Measurements from ENCODE around the gene KRT72.
A peak's percentile ranks its signal among the peaks of the same experiment; 100 is the strongest.

KRT72 gene

GRCh38 chr12:52600941-52601481 lies at the start of gene KRT72:
KRT72 (minus strand) TSS chr12:52601463; CDS start chr12:52601452, 11 bp downstream.
- no peak for DNase-seq

- DNase-seq: no peak
Observed at GRCh38 chr12:52650520-52651081, 49.3 kb upstream of the KRT72 start.

DNA sequence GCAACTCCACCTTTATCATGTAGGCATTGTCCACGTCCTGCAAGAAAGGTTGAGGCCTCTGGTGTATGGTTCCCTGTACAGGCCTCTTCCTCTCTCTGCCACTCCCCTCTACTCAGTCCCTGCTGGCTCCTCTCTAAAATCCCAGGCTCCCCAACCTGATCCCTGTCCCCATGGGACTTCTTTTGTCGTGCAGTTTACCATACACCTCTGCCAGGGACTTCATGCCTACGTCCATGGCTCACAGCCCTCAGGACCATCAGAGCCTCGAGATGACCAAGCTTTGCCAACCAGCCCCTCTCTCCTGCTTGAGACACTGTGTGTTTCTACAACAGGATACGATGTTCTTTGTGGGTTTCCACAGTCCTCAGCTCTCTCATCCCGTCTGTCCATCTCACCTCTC lies 47.8 kb upstream of the KRT72 start:
- no peak for DNase-seq

- no peak for DNase-seq
Observed at GRCh38 chr12:52648012-52648550, 46.8 kb upstream of the KRT72 start.

DNA sequence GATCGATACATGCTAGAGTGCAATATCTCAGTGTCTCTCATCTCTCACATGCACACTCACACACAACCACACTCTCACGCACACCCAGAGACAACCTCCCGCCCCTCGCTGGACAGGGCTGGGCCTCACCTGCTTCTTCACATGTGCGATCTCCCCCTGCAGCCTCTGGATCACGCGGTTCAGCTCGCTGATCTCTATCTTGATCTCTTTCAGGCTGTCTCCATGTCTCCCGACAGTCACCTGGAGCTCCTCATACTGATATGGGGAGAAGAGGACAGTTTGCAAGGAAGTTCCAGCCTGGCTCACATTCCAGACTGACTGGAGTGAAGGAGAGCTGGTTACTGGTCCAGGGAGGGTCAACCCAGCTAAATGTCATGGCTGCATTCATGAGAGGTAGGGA lies 46.3 kb upstream of the KRT72 start:
- DNase-seq: no peak

GRCh38 chr12:52646613-52647012 lies 45.4 kb upstream of the KRT72 start:
- no peak for DNase-seq

DNA sequence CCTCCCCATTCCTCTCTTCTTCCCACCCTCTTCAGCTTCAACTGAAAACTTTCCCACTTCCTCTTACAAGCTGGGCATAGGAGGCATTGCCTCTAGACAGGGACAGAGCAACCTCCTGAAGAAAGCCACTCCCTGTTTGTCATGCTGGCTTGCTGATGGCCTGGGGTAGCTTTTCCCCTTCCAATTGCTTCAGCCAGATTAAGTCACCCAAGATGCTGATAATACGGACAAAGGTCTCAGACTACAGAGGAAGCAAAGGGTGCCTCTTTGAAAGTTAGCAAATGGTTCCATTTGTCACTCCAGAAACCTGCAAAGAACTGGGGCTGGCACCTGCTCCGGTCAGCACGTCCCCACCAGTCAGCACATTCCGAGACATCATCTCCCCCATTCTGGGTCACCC lies 44.7 kb upstream of the KRT72 start:
- no peak for DNase-seq

DNA sequence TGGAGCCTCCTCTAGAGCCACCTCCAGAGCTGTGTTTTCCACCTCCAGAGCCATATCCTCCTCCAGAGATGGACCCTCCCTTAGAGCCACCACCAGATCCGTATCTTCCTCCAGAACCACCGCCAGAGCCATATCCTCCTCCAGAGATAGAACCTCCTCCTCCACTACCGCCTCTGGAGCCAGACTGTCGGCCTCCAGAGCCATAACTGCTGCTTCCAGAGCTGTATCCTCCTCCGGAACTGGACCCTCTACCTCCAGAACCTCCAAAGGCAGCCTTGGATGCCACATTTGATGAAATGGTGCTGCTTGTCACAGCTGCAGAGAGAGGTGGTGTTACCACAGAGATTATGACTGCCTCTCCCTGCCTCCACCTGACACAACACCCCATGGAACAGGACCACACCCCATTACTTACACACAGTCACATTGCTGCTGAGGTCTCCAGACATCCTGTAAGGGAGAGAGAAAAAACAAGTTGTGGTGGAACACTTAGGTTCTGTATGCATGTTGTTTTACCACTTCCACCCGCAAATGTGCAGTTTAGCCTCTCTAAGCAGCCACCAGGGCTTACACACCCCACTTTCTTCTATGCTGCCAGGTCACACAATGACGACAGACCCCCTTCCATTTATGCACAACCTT lies 44.0 kb upstream of the KRT72 start:
- peak in 1 of 2 experiments; percentile 9 for DNase-seq

DNA sequence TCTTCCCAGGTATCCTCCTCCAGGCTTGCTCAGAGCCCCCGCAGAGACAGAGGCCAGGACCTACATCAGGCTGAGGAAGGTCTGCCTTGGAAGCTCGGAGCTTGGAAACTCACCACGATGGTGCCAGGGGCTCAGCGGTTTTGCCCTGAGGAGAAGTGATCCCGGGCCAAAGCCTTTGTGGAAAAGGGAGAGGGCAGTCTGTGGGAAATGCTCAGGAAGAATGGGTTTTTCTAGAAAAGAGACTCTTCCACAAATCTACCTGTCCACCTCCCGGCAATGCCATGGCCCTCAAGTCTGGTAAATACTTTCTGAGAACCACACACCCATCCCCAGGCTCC lies 42.8 kb upstream of the KRT72 start:
- DNase-seq: no peak

DNA sequence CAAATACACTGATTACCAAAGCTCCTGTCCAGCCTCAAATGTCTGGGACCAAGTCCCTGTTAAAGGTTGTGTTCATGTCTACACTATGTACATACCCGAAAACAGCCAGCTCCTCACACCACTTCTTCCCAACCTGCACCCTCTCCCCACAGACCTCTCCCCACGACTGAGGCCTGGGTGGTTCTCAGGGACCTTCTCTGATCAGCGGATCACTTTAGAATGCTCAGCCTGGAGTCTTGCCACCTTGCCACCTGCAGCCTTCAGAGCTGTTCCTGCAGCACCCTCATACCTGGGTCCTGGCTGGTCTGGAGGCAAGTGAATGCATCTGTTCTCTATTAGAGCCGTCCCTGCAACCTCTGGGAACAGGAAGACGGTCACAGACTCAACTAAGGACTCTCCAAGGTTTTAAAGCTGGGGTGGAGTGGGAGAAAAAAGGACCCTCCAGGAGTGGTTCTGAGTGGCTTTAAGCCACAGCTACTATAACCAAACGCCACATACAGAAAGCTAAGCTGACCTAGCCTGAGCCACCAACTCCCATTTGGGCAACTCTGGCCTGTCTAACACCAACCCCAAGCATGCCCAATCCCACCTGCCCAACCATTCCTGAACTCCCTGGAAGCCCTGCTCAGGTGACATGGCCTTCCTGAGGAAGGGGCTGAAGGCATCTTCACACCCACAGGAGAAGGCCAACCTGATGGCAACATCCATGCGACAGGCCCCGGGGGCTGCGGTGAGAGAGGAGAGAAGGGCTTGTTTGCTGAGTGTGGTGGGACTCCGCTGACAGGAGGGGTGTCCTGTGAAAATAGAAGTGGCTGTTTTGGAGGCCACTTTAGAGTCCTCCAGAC lies 42.2 kb upstream of the KRT72 start:
- DNase-seq: no peak

DNA sequence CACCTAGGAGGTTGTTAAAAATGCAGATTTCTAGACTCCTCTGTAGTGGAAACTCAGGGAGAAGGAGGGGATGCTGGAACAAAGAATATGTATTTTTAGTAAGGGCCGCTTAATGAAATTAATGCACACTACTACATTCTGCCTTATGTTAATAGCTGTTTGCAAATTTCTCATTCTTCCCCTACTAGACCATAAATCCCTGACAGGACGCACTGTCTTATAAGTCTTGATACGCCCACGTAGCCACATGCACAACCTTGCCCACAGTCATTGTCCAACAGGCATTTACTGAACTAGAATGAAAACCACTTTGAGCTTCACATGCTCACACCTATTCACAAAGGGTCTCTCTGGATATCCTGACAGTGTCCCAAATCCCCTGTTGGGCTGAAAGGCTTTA lies 40.2 kb upstream of the KRT72 start:
- DNase-seq: peak in 1 of 2 experiments; percentile 19

DNA sequence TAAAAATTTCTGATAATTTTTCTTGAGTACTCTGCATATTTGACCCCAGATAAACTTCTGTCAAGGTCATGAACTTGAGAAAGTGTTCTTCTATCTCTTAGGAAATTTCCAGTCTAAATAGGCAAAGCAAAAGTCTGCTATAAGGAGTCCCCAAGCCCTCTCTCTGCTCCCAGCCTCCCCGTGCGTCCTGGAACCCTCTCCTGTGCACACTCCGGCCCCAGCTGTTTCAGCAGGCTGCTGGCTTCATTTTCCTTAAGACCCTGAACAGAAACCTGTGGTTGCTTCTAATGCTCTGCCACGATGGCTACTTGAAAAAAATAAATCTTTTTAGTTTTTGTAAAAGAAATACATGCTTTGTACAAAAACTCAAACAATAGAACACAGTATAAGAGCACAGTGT lies 36.0 kb upstream of the KRT72 start:
- no peak for DNase-seq

GRCh38 chr12:52636592-52637258 lies 35.5 kb upstream of the KRT72 start:
- no peak for DNase-seq

DNA sequence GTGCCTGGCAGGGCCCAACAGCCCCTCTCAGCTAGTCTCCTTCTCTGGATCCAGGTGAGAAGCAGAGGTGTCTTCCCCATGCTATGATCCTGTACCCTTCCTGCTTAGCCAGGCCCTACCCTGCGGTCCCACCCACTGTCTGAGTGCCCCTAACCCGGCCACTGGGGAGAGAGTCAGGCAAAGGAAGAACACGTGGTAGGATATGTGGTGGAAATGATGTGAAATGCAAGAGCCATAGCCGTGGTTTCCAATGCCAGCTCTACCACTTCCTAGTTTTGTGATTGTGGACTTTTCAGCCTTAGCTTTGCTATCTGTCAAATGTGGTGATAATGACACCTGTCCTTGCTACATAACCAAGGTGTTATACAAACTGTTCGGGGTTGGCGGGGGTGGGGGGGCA lies 34.9 kb upstream of the KRT72 start:
- no peak for DNase-seq

GRCh38 chr12:52634266-52635056 lies 33.2 kb upstream of the KRT72 start:
- DNase-seq: no peak

DNA sequence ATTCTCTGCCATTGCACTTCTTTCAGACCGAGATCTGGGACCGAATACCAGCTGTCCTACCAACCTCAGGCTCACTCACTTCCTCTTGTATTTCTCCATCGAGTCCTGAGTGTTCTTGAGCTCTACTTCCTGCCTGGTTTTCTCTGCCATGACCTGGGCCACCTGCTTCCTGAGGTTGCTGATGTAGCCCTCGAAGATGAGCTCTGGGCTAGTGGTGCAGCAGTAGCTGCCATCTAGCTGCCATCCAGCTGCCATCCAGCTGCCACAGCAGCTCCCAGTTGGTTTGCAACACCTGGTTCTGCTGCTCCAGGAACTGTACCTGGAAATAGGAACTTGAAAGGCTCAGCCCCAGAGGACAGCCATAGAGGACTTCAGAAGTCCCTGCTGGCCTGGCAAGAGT lies 32.1 kb upstream of the KRT72 start:
- DNase-seq: no peak

GRCh38 chr12:52632656-52633055 lies 31.4 kb upstream of the KRT72 start:
- no peak for DNase-seq

DNA sequence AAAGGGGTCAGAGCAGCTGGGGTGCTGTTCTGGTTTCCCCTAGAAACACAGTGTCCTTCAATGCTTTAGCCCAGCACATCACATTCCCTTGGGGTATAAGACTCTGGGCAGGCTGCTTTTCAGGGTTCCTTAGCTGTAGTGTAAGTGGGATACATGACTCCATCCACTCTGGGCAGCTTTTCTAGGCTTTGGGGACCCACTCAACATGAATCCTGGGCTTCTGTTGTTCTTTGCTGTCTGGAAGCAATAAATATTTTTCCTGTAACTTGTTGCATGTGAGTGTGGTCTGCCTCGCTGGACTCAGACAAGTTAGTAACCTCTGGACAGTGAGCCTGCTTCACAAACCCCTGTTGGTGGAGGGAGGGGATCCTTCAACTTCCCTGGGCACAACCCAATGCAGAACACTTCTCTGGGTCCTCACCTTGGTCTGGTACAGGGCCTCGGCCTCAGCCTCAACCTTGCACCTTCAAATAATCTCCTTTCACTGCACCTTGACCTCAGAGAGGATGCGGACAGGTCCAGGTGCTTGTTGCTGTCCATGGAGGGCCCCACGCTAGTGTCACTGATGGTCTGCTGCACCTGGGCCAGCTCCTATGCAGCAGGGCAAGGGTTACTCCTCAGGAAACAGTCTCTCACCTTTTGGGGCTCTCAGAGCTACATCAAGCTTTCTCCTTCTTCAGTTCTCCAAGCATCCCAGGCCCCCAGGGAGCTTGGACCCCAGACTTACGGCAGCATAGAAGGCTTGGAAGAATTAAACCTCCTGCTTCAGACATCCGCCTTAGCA lies 30.6 kb upstream of the KRT72 start:
- no peak for DNase-seq

GRCh38 chr12:52631264-52631663 lies 30.0 kb upstream of the KRT72 start:
- no peak for DNase-seq

DNA sequence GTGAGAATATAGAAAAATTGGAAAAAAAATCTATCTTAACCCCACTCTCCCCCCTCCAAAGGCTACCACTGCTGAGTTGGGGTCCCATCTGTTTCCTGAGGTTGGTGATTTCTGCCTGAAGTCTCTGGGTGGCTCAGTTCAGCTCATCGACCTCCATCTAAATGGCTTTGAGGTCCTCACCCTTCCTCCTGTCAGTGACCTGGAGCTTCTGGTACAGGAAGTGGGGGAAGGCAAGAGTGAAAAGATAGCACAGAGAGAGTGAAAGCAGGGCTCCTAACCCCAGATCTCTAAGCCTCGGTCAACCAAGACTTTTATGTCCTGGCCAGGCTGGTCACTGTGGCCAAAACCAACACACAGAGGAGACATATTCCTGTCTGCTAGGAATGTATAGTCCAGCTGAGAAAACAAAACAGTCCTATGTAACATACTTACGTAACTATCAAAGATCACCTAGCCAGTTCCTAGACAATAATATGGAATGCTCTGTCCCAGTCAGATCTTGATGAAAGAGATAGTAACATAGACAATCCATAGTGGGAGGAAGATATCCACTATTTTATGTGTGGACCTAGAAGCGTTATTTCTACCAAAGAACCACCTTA lies 29.4 kb upstream of the KRT72 start:
- DNase-seq: no peak

DNA sequence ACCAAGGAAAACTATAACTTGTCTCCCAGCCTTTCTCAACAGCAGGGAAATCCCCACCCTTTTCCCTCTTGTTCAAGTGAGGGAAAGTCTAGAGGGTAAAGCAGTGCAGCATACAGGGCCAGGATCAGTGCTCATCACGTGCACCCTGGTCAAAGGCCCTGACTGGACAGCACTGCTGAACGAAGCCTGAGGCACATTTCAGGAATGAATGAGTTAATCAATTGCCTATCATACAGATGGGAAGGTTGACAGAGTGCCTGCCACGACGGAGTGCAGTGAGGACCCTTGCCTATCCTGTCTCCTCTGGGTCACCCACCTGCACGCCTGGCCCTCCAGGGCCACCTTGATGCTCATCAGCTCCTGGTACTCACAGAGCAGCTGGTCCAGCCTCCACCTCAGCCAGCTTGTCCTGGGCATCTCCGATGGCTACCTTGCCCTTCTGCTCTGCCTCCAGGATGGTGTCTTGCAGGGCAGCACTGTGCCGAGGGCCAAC lies 28.8 kb upstream of the KRT72 start:
- no peak for DNase-seq
